SK-N-SH (cell line): ENCODE data around the gene C12orf75. TPM values are rescaled to one million over a fixed set of nuclear protein-coding genes. Genes with fewer than 3 reads are reported as not detected.
A peak's percentile ranks its signal among the peaks of the same experiment; 100 is the strongest.

Source experiments
- CTCF ChIA-PET: fragments of 300-600, 350-600 bp; formaldehyde crosslinking; extraction: SDS; loops from one replicate; lab custom pipeline; 2021; lab: Yijun Ruan, JAX
- POLR2A ChIA-PET: fragments of 350-600 bp; sonication (Branson Sonifier 250); formaldehyde crosslinking; extraction: SDS; loops from one replicate; lab custom pipeline; 2020; ENCODE audit warnings: antibody characterized with exemption, inconsistent platforms; lab: Yijun Ruan, JAX
- DNase-seq: peaks from one replicate; pipeline ENCODE4 v3.0.0; 2012
- H2AFZ ChIP-seq: fragments of 200-600 bp; sonication (generic); 2 replicates; pipeline ENCODE4 v1.8.1; 2016; ENCODE audit warnings: antibody characterized with exemption, mild to moderate bottlenecking, low read depth
- H3F3A ChIP-seq: fragments of 200-600 bp; sonication (generic); replicated peaks from 2 replicates; pipeline ENCODE3; 2016; ENCODE audit warnings: antibody characterized with exemption, mild to moderate bottlenecking; ENCODE audit not compliant: insufficient read depth
- H3K27ac ChIP-seq, 2 experiments: fragments of 200-500 bp in 1 of 2; fragments of 200-600 bp in 1 of 2; sonication (Bioruptor generic) in 1 of 2; sonication (generic), shearing (Covaris generic) in 1 of 2; 2 replicates each; pipeline versions ENCODE4 v1.5.1 to v1.6.1; 2014 to 2016; ENCODE audit warnings: low read depth in 2 of 2, inconsistent platforms in 1 of 2, low read length in 1 of 2, mild to moderate bottlenecking in 1 of 2, mixed read lengths in 1 of 2
- H3K27me3 ChIP-seq: fragments of 200-600 bp; sonication (generic), shearing (Covaris generic); 2 replicates; pipeline ENCODE4 v1.6.1; 2016; ENCODE audit warnings: mixed run types; ENCODE audit not compliant: insufficient read depth
- H3K36me3 ChIP-seq, 2 experiments: fragments of 200-500 bp in 1 of 2; fragments of 200-600 bp in 1 of 2; sonication (Bioruptor generic) in 1 of 2; sonication (generic) in 1 of 2; replicated peaks in 1 of 2; 2 replicates each; pipeline versions ENCODE3 to v1.5.1; 2014 to 2016; ENCODE audit warnings: low read length in 1 of 2, mild to moderate bottlenecking in 1 of 2; ENCODE audit not compliant: insufficient read depth in 2 of 2, control insufficient read depth in 1 of 2
- H3K4me1 ChIP-seq, 2 experiments: fragments of 200-500 bp in 1 of 2; fragments of 200-600 bp in 1 of 2; sonication (Bioruptor generic) in 1 of 2; sonication (generic), shearing (Covaris generic) in 1 of 2; 2 replicates each; pipeline versions ENCODE4 v1.5.1 to v1.6.1; 2014 to 2016; ENCODE audit warnings: low read depth in 1 of 2, low read length in 1 of 2, mixed run types in 1 of 2; ENCODE audit not compliant: insufficient read depth in 2 of 2, control insufficient read depth in 1 of 2
- H3K4me2 ChIP-seq: fragments of 200-600 bp; sonication (generic), shearing (Covaris generic); 2 replicates; pipeline ENCODE4 v1.6.1; 2017; ENCODE audit warnings: mixed run types
- H3K4me3 ChIP-seq, 2 experiments: fragments of 200-500 bp in 1 of 2; fragments of 200-600 bp in 1 of 2; sonication (Bioruptor generic) in 1 of 2; sonication (generic), shearing (Covaris generic) in 1 of 2; 2 replicates each; pipeline versions ENCODE4 v1.5.1 to v1.8.1; 2014 to 2016; ENCODE audit warnings: low read depth in 2 of 2, inconsistent platforms in 1 of 2, low read length in 1 of 2, mild to moderate bottlenecking in 1 of 2, mixed read lengths in 1 of 2, moderate library complexity in 1 of 2
- H3K79me2 ChIP-seq: fragments of 200-600 bp; sonication (generic); 2 replicates; pipeline ENCODE4 v1.8.1; 2017; ENCODE audit warnings: mild to moderate bottlenecking; ENCODE audit not compliant: insufficient read depth
- H3K9ac ChIP-seq: fragments of 200-600 bp; sonication (generic); 2 replicates; pipeline ENCODE4 v1.6.1; 2017; ENCODE audit warnings: mixed run types
- H3K9me2 ChIP-seq: fragments of 200-600 bp; sonication (generic); 2 replicates; pipeline ENCODE4 v1.6.1; 2017; ENCODE audit warnings: mixed run types
- H3K9me3 ChIP-seq: fragments of 200-600 bp; sonication (generic); 2 replicates; pipeline ENCODE4 v1.6.1; 2017; ENCODE audit warnings: mixed run types, mild to moderate bottlenecking, moderate library complexity
- H4K20me1 ChIP-seq: fragments of 200-600 bp; sonication (generic); 2 replicates; pipeline ENCODE4 v1.6.1; 2017; ENCODE audit warnings: mild to moderate bottlenecking, mixed run types; ENCODE audit not compliant: insufficient read depth
- CHD2 ChIP-seq: fragments of 150-350 bp; IDR thresholded peaks from 2 replicates; pipeline ENCODE4 v1.6.1; 2018; ENCODE audit warnings: low read length; ENCODE audit not compliant: partially characterized antibody
- FOXJ3 ChIP-seq: sonication (generic); formaldehyde crosslinking; IDR thresholded peaks from 2 replicates; pipeline ENCODE4 v1.5.1; 2020; ENCODE audit warnings: mild to moderate bottlenecking, missing genetic modification reagents
- FOXM1 ChIP-seq: IDR thresholded peaks from 2 replicates; pipeline ENCODE4 v1.4.0; 2012; ENCODE audit warnings: low read depth, mild to moderate bottlenecking
- GATA2 ChIP-seq: sonication (generic); formaldehyde crosslinking; IDR thresholded peaks from 2 replicates; pipeline ENCODE4 v1.5.0; 2020; ENCODE audit warnings: mild to moderate bottlenecking, missing genetic modification reagents
- RAD21 ChIP-seq: IDR thresholded peaks from 2 replicates; pipeline ENCODE4 v1.6.1; 2012; ENCODE audit warnings: mild to moderate bottlenecking, low read length
- RCOR1 ChIP-seq: fragments of 150-350 bp; IDR thresholded peaks from 2 replicates; pipeline ENCODE4 v1.6.1; 2017; ENCODE audit warnings: antibody characterized with exemption, low read length
- RFX5 ChIP-seq: IDR thresholded peaks from 2 replicates; pipeline ENCODE4 v1.6.1; 2012; ENCODE audit warnings: mild to moderate bottlenecking, improper control_type of control experiment, low read length
- SIN3A ChIP-seq: IDR thresholded peaks from 2 replicates; pipeline ENCODE4 v1.6.1; 2012; ENCODE audit warnings: low read depth, mild to moderate bottlenecking, low read length, moderate library complexity, borderline replicate concordance
- USF1 ChIP-seq: IDR thresholded peaks from 2 replicates; pipeline ENCODE4 v1.4.0; 2012; ENCODE audit warnings: low read depth, borderline replicate concordance
- WGBS: methylation state at CpG from one replicate; pipeline ENCODE4 v1.1.6; 2017; ENCODE audit warnings: low lambda C conversion rate; 5-methylcytosine and 5-hydroxymethylcytosine counted together
- polyA plus RNA-seq, 3 experiments: library from polyadenylated mRNA; depleted of rRNA; stranded (reverse); fragments of >200 nt; gene quantifications; 2 replicates each; pipeline ENCODE4 v1.2.3, GENCODE V29; 2012

The C12orf75 gene
- polyA plus RNA-seq, 1 of the 3 experiments (the other 2 are of a cell fraction) = 221 TPM

- ChIA-PET POLR2A (no interaction called here), CTCF (no interaction called here)
- Histone ChIP-seq H2AFZ (no peak overlapping the region), H3K4me3 (no peak overlapping the region), H3K4me1 (peaks cover 0 to 8% of the 10 kb centered on the region in 2 experiments; a peak in 2 of 4 replicates), H3K9me3 (no peaks in the 10 kb centered on the region), H3K36me3 (peaks cover 13 to 59% of the 10 kb centered on the region in 2 experiments), H4K20me1 (peaks cover 76% of the 10 kb centered on the region), H3K27me3 (no peaks in the 10 kb centered on the region), H3K9ac (no peak overlapping the region), H3K27ac (peak overlapping the region in 1 of 2 experiments; percentile 25; a peak in 1 of 4 replicates), H3K4me2 (no peak overlapping the region; the same call in 1 of the 2 replicates), H3F3A (peaks cover 33% of the 10 kb centered on the region), H3K9me2 (no peaks in the 10 kb centered on the region), H3K79me2 (peaks cover 100% of the 10 kb centered on the region)
- no peak for TF ChIP-seq FOXJ3 (CRISPR knock-in tag)
- TF ChIP-seq FOXM1 = no peak
- no peak for TF ChIP-seq GATA2 (CRISPR knock-in tag)
- TF ChIP-seq RAD21 = no peak
- TF ChIP-seq USF1 = no peak
- TF ChIP-seq SIN3A = no peak
- TF ChIP-seq RCOR1 = no peak
- TF ChIP-seq CHD2 = no peak
- no peak for TF ChIP-seq RFX5
- 100% methylated on average over 4 of the region's 4 CpGs for WGBS
- no peak for DNase-seq
Measured at GRCh38 chr12:105352052-105352451, 21.6 kb downstream of the C12orf75 start.

DNA sequence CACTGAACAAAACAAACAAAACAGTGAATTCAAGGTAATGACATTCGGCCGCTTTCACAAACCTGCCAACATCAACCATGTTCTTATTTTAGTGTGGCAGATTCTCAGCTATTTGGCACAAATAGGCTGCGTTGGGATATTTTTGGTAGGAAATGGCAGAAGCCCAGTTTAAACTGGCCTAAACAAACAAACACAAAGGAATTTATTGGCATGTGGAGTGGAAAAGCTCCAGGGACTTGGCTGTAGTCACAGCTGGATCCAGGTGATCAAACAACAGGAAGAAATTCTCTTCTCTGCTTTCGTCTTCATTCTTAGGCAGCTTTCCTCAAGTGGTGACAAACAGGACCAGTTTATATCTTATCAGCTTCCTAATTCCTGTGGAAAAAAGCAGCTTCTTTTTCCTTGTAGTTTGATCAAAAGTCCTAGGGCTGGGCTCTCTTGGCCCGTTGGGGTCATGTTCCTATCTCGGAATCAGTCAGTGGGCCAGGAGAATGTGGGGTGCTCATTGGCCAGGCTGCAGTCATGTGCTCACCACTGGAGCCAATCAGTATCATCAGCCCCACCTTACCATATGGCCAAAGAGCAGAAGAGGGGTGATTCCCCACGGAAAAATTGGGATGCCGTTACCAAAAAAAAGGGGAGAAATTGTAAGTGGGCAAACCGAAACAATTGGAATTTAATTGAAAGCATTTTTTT lies 22.6 kb downstream of the C12orf75 start:
- POLR2A ChIA-PET = no interaction called here
- 89% methylated on average over 9 of the region's 9 CpGs for WGBS

More for the DNA sequence above, 22.6 kb downstream of the C12orf75 start:
- TF ChIP-seq FOXM1 = no peak
- peak; percentile 49; the same call in 1 of the 2 replicates for TF ChIP-seq USF1
- Histone ChIP-seq H3K27ac (peak overlapping the region in 1 of 2 experiments; percentile 25; a peak in 1 of 4 replicates), H3K9me3 (no peaks in the 10 kb centered on the region), H3K4me1 (peaks cover 0 to 8% of the 10 kb centered on the region in 2 experiments; a peak in 2 of 4 replicates), H4K20me1 (peaks cover 76% of the 10 kb centered on the region), H3F3A (peaks cover 40% of the 10 kb centered on the region), H3K9ac (no peak overlapping the region), H3K4me3 (no peak overlapping the region), H3K36me3 (peaks cover 13 to 59% of the 10 kb centered on the region in 2 experiments), H3K27me3 (no peaks in the 10 kb centered on the region), H3K4me2 (no peak overlapping the region), H2AFZ (no peak overlapping the region), H3K79me2 (peaks cover 100% of the 10 kb centered on the region), H3K9me2 (no peaks in the 10 kb centered on the region)
- CTCF ChIA-PET = interaction anchor here (1.0 to 1.3 kb wide), 2 partner anchors 14 to 18 kb away, joined by 3 to 4 read pairs; no protein-coding TSS in a partner anchor
- DNase-seq = no peak
